Activated naive CD4-positive, alpha-beta T cell treated with anti-CD3 and anti-CD28 coated beads, Interleukin-2, amount 50 U/mL, for 72 hours (primary cell): ENCODE data around the gene GKN2. TPM values are rescaled to one million over a fixed set of nuclear protein-coding genes. Genes with fewer than 3 reads are reported as not detected.

ENCODE experiments used
- total RNA-seq, 2 donors: library from RNA; stranded (reverse); gene quantifications; one replicate each; pipeline ENCODE4 v1.2.3, GENCODE V29; 2022

GKN2 gene
- total RNA-seq, 2 donors from 2014 or later, result not detected

Other genes with a start within 250 kb of the GKN2 start
- 10 to 100 TPM; 37.7 to 43.0 TPM for gene ARHGAP25, start 218.1 kb downstream of the GKN2 start, total RNA-seq
- not detected for gene BMP10, start 81.5 kb downstream of the GKN2 start, total RNA-seq
- not detected for gene GKN1, start 21.7 kb upstream of the GKN2 start, total RNA-seq
- gene ANTXR1, start 60.3 kb upstream of the GKN2 start, total RNA-seq, result not detected